ENCODE data around the gene CEP41.
A peak's percentile ranks its signal among the peaks of the same experiment; 100 is the strongest.
"Not testable (repeated sequence)": the region's sequence is repeated elsewhere in the genome, so short reads cannot be mapped to it uniquely, and the experiment has no call there.

The CEP41 gene

DNA sequence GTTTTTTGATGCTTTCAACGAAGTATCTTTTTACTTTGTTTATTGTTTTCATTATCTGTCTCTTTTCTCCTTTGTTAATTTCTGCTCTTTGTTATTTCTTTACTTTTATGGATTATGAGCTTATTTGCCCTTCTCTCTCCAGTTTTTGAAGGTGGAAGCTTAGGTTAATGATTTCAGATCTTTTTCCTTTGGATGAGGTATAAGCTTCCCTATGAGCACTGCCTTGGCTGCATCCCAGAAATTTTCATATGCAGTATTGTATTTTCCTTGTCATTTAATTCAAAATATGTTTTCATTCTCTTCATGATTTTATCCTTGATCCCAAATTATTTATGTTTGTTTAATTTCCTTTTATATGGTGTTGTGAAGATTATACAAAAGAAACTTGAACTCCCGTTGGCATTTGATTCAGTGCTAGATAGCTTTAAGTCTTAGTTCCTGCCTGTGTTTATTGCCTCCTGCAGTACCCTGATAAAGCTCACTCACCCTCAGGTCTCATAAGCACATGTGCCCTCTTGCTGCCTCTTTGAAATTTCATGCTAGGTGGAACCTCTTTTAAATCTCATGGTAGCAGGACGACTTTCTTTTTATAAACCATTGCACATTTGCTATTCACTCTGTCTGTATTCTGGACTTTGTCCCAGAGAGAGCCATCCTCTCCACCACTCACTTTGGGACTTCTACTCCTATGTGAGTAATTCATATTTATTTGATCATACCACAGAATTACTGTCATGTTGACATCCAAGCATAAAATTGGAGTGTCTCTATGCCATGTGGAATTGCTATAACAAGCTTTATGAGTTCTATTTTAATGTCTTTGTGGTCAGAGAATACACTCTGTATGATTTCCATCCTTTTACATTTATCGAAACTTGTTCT, 23.0 kb upstream of the CEP41 start:
- no peak for FAIRE-seq
- DNase-seq (ENCODE audit: extremely low spot score, insufficient read length, low read depth), result no peak

- no peak for DNase-seq (ENCODE audit: extremely low spot score, insufficient read length, low read depth)
- no peak for FAIRE-seq
Measured at GRCh38 chr7:130461272-130461671, 20.5 kb upstream of the CEP41 start.

GRCh38 chr7:130458257-130458656, 17.4 kb upstream of the CEP41 start:
- FAIRE-seq (peak; percentile 48), DNase-seq (ENCODE audit: extremely low spot score, insufficient read length, low read depth) (no peak)

DNA sequence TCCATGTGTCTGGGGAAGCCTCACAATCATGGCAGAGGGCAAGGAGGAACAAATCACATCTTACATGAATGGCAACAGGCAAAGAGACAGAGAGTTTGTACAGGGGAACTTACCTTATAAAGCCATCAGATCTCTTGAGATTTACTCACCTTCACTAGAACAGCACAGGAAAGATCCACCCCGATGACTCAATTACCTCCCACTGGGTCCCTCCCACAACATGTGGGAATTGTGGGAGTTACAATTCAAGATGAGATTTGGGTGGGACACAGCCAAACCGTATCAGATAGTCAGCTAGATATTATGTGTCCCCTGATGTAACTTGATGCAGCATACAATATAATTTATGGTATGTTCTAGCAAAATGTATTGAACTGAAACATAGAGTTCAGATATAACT, 14.1 kb upstream of the CEP41 start:
- DNase-seq (ENCODE audit: extremely low spot score, insufficient read length, low read depth) (no peak), FAIRE-seq (peak; percentile 15)

- FAIRE-seq, result no peak
- DNase-seq (ENCODE audit: extremely low spot score, insufficient read length, low read depth), result no peak
Measured at GRCh38 chr7:130452951-130453350, 12.1 kb upstream of the CEP41 start.

DNA sequence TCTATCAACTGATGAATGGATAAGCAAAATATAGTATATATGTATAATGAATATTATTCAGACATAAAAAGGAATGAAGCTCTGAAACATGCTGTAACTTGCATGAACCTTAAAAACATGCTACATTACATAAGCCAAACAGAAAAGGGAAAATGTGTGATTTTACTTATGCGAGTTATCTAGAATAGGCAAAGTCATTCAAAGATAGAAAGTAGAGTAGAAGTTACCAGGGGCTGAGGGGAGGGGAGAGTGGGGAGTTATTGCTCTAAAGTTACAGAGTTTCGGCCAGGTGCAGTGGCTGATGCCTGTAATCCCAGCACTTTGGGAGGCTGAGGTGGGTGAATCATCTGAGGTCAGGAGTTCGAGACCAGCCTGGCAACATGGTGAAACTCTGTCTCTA, 10.5 kb upstream of the CEP41 start:
- FAIRE-seq; DNase-seq (ENCODE audit: extremely low spot score, insufficient read length, low read depth): not testable (repeated sequence)

- FAIRE-seq (peak; percentile 59), DNase-seq (ENCODE audit: extremely low spot score, insufficient read length, low read depth) (no peak)
Measured at GRCh38 chr7:130446259-130446658, 5.4 kb upstream of the CEP41 start.

DNA sequence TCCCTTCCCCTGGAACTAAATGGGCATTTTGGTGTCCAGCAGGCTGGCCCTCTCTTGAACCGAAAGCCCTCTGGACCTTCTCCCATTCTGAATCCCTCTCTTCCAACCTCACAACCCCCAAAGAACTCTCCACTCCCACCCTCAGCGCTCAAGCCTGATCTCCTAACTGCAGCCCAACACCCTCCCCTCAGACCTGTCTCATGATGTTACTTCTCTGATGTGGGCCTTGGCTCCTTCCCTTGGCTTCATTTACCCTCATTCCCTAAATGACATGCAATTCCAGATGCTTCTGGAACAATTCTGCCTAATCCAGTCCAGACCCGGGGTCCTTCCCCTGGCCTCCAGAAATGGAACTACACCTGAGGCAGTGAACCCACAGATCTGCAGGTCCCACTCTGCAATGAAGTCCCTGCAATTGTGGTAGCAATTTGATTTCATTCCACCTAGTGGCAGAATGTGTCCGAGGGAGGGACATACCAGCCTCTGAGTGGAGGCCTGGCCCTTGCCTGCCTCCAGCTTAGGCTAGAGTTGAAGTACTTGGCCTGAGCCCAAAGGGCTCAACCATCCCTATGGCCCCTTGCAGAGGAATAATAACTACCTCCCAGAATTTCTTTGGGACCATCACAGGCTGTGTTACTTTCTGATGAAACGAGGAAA, 4.1 kb upstream of the CEP41 start:
- DNase-seq (ENCODE audit: extremely low spot score, insufficient read length, low read depth) (no peak), FAIRE-seq (no peak)

DNA sequence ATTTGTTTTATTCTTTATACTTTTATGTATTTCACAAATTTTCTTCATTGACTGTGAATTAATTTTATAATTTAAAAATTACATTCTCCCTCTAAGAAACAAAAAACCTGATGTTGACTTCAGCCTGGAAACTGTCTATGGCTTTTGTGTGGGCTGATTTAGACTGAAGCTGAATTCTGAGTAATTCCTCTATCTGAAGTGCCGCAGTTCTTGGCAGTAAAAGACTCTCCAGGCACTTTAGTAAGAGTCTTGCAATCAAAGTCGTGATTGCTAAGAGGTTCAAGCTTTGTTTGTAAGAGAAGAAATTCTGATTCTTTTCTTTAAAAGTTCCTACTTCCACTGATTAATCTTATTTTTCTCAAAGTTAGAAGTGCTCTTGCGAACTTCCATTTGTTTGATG, 3.4 kb upstream of the CEP41 start:
- DNase-seq (ENCODE audit: extremely low spot score, insufficient read length, low read depth) (no peak), FAIRE-seq (no peak)

- FAIRE-seq, result no peak
- no peak for DNase-seq (ENCODE audit: extremely low spot score, insufficient read length, low read depth)
Measured at GRCh38 chr7:130442601-130443000, 1.8 kb upstream of the CEP41 start.

GRCh38 chr7:130441408-130441869, 623 bp upstream of the CEP41 start:
- FAIRE-seq (no peak), DNase-seq (ENCODE audit: extremely low spot score, insufficient read length, low read depth) (no peak)

GRCh38 chr7:130436253-130436652, 4.6 kb downstream of the CEP41 start:
- no peak for FAIRE-seq

GRCh38 chr7:130435311-130435854, 5.4 kb downstream of the CEP41 start:
- DNase-seq (ENCODE audit: extremely low spot score, insufficient read length, low read depth), result no peak
- FAIRE-seq, result no peak

More at GRCh38 chr7:130436253-130436652, 4.6 kb downstream of the CEP41 start:
- DNase-seq (ENCODE audit: extremely low spot score, insufficient read length, low read depth), result no peak

DNA sequence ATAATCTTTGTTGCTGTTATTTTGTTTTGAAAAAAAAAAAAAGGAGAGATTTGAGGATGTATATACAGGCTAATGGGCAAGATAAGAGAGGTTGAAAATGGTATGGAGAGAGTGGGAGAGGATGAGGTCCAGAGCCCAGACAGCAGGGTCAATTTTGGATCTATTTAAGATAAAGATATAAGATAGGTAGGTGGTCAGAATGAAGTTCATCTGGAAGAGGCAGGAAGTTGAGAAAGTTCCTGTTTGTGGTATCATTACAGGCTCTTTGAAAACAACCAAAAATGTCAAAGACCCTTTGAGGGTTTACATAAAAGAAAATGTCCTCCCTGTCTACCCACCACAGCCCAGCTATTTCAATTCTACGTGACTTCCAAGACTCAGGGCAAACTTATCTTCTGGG, 7.5 kb downstream of the CEP41 start:
- no peak for FAIRE-seq
- DNase-seq (ENCODE audit: extremely low spot score, insufficient read length, low read depth), result no peak

GRCh38 chr7:130432886-130433285, 7.9 kb downstream of the CEP41 start:
- no peak for DNase-seq (ENCODE audit: extremely low spot score, insufficient read length, low read depth)
- no peak for FAIRE-seq

GRCh38 chr7:130430841-130431666, 9.8 kb downstream of the CEP41 start:
- DNase-seq (ENCODE audit: extremely low spot score, insufficient read length, low read depth) (no peak), FAIRE-seq (no peak)

DNA sequence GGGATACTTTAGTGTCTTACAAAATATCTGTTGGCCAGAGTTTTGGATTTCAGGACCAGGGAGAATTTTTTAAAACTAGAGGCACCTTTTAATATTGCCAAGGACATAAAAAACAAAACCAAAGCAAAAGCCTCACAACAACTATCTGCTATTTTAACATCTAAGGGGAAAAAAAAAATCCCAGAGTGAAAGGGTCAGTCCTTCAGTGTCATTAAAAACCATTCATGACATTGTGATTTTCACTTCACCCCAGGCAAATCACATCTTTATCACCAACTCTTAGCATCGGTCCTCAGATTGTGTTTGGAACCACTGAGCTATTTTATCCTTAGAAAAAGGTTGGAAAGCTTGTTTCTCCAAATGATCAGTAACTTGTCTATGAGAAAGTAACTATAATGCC, 10.7 kb downstream of the CEP41 start:
- FAIRE-seq, result no peak
- DNase-seq (ENCODE audit: extremely low spot score, insufficient read length, low read depth), result no peak

DNA sequence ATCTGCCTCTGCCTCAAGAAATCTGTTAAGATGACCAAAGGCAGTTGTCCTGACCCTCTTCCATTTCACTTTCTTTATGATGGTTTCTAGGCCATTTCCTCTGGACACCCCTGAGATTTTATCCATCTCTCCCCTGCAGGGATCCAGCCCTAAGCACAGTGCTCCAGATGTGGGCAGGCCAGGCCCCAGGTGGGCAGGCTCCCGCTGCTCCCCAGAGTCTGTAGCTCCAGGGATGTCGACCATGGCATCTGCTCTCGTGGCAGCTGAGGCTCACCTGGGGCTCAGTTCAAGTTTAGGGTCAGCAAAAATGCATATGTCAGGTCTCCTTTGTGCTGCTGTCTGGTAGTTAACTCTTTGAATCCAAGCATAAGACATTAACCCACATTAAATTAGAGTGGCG, 11.8 kb downstream of the CEP41 start:
- FAIRE-seq, result no peak
- DNase-seq (ENCODE audit: extremely low spot score, insufficient read length, low read depth), result no peak

DNA sequence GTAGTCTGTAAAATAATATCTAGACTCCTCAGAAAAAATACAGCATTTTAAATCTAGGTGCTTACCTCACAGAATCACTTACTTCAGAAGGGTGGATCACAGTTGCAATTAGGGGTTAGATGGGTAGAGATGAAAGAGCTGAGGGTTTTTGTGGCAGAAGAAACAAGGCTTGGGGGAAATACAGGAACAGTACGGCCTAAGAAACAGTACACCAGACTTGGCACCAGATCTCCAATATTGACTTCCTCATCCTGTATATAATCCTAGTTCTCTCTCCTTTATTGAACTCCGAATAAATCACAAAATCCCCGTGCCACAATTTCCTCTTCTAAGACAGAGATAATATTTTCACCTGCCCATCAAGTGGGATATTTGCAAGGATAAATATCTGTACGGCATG, 14.3 kb downstream of the CEP41 start:
- no peak for FAIRE-seq
- no peak for DNase-seq (ENCODE audit: extremely low spot score, insufficient read length, low read depth)

- DNase-seq (ENCODE audit: extremely low spot score, insufficient read length, low read depth) (no peak), FAIRE-seq (no peak)
Measured at GRCh38 chr7:130425796-130426195, 15.0 kb downstream of the CEP41 start.
